Posterior vena cava (tissue), 2 donors: ENCODE results near the gene ATP1A4. TPM values are rescaled to one million over a fixed set of nuclear protein-coding genes. Genes with fewer than 3 reads are reported as not detected.
"Not testable (repeated sequence)": the region's sequence is repeated elsewhere in the genome, so short reads cannot be mapped to it uniquely, and the experiment has no call there.

Source experiments
- DNase-seq: peaks from one replicate; pipeline ENCODE4 v3.0.0-alpha.2; 2020; ENCODE audit warnings: low spot score
- intact Hi-C, 2 donors: fragments of 100-400 bp; cut with DNase I; formaldehyde crosslinking; loops; one replicate each; pipeline versions ENCODE4 v1.14.1 to v1.14.2; 2022 to 2023
- long read RNA-seq, 2 donors: library from polyadenylated mRNA; unstranded; transcript quantifications; one replicate each; pipeline ENCODE4 v2.0.0, GENCODE V29; 2020 to 2021
- total RNA-seq, 2 donors: library from RNA; stranded (reverse); fragmentation: NEBNext Ultra II Directional; extraction: Animal tissue kit (Norgen Biotek cat#: 25700); gene quantifications; one replicate each; pipeline ENCODE4 v1.2.1, GENCODE V29; 2021
- donor health status: DM: yes; HTN: yes; CAD: no.
- donor health status: DM: yes; HTN: yes; CAD: no.

The ATP1A4 gene
- total RNA-seq, result not detected
- long read RNA-seq, donor 1, result 0 reads
- long read RNA-seq, donor 2, result 0 reads

GRCh38 chr1:160151303-160151702 is at the start of gene ATP1A4:
TSS of gene ATP1A4 (plus strand) at chr1:160151603. CDS start at chr1:160152041, 438 bp downstream.
- DNase-seq, result no peak
- intact Hi-C loops, result no loop called here

- no peak for DNase-seq
- intact Hi-C loops, result loop anchor here (10.0 kb wide), 3 partner anchors 93 to 153 kb away; partner anchors contain the start of gene CASQ1 (in 2 of the 2)
These were observed 49.5 kb upstream of the ATP1A4 start for GRCh38 chr1:160101717-160102522.

- intact Hi-C loops, result loop anchor here (10.0 kb wide), 3 partner anchors 91 to 151 kb away; partner anchors contain the start of gene CASQ1 (in 2 of the 2)
These were observed 47.6 kb upstream of the ATP1A4 start for GRCh38 chr1:160103658-160104408.

GRCh38 chr1:160104486-160104885 is 46.9 kb upstream of the ATP1A4 start:
- intact Hi-C loops, result loop anchor here (10.0 kb wide), 3 partner anchors 90 to 150 kb away; partner anchors contain the start of gene CASQ1 (in 2 of the 2)

More at GRCh38 chr1:160103658-160104408, 47.6 kb upstream of the ATP1A4 start:
- DNase-seq, result no peak

GRCh38 chr1:160105155-160105554 is 46.2 kb upstream of the ATP1A4 start:
- no peak for DNase-seq
- intact Hi-C loops, result loop anchor here (10.0 kb wide), 3 partner anchors 90 to 150 kb away; partner anchors contain the start of gene CASQ1 (in 2 of the 2)

More at GRCh38 chr1:160104486-160104885, 46.9 kb upstream of the ATP1A4 start:
- no peak for DNase-seq

- intact Hi-C loops, result loop anchor here (10.0 kb wide), 3 partner anchors 87 to 147 kb away; partner anchors contain the start of gene CASQ1 (in 2 of the 2)
- no peak for DNase-seq
These were observed 43.9 kb upstream of the ATP1A4 start for GRCh38 chr1:160107512-160107911.

GRCh38 chr1:160108888-160109662 is 42.3 kb upstream of the ATP1A4 start:
- intact Hi-C loops, result loop anchor here (10.0 kb wide), 3 partner anchors 86 to 146 kb away; partner anchors contain the start of gene CASQ1 (in 2 of the 2)
- DNase-seq, result no peak

DNA sequence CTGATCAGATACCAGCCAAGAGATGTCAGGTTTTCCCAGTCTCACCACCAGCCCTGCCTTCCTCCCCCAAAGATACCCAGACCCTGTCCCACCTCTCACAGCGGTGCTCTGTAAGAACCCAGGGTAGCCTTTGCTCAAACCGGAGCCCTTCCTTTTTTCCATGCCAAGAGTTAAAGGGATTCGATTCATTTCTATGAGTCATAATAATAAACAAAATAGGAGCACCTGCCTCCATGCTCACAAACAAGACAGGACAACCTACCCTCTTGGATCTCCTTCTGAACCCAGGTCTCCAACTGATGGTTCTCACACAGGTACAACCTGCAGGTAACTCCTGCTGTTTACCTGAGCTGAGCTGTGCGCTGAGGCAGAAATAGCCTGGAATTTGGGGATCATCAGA is 41.7 kb upstream of the ATP1A4 start:
- intact Hi-C loops, result loop anchor here (10.0 kb wide), 3 partner anchors 85 to 145 kb away; partner anchors contain the start of gene CASQ1 (in 2 of the 2)

GRCh38 chr1:160111462-160111861 is 39.9 kb upstream of the ATP1A4 start:
- intact Hi-C loops, DNase-seq: not testable (repeated sequence)

More for the DNA sequence above, 41.7 kb upstream of the ATP1A4 start:
- no peak for DNase-seq

DNA sequence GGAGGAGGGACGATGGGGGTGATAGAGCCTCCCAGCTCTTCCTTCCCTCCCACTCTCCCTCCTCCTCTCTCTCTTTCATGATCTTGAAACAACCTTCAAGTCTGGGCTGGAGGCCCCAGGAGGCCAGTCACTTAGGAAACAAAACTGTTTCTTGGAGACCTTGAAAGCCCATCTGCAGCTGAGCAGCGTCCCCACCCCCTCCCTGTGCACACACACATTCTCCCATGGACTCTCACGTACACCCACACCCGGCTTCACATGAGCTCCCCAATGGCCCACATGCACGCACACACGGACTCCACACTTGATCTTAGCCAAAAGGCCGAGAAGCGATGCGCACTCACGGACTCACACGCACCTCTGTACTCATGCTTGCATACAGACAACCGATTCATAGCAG is 39.0 kb upstream of the ATP1A4 start:
- no peak for DNase-seq
- intact Hi-C loops, result no loop called here

- intact Hi-C loops, result no loop called here
These were observed 38.0 kb upstream of the ATP1A4 start for GRCh38 chr1:160113407-160113806.

GRCh38 chr1:160114085-160114484 is 37.3 kb upstream of the ATP1A4 start:
- no peak for DNase-seq
- intact Hi-C loops, result no loop called here

More at GRCh38 chr1:160113407-160113806, 38.0 kb upstream of the ATP1A4 start:
- no peak for DNase-seq

GRCh38 chr1:160115545-160116282 is 35.7 kb upstream of the ATP1A4 start, which contains the start of gene ATP1A2:
TSS of gene ATP1A2 (plus strand) at chr1:160115759. CDS start at chr1:160115862, 103 bp downstream.
- DNase-seq, result no peak
- intact Hi-C loops, result no loop called here

DNA sequence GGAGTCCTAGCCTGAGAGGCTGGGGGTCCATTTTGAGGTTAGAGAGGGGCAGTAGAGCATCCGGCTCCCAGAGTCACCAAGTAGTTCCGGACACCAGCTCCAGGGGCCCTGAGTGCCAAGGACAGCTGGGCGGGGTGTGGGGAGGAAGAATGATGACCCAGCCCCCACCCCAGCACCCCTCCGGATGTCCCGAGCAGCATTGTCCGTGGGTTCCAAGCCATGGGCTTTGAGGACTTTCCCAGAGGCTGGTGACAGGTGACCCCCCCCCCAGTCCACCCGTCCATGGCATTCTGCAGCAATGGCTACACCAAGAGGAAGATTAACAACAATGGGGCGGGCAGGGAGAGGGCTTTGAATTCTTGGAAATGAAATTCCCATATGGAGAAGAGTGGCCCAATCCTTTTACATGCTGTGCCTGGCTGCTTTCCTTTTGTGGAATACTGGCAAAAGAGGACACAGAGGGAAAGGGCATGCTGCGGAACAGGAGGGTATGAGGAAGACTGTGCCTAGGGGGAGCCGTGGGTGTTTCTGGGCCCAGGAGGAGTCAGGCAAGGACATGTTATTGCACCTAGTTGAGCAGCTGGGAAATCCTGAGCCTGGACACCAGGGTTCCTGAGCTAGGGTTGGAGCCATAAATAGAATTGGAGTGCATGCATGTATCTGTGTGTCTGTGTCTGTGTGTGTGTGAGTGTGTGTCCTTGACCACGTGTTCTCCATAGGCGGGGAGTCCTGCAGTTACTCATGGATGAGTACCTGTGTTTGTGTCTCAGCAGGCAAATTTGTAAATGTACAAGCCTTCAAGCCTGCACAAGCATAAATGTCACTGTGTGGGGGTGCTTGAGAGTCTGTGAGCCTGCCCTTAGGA is 34.9 kb upstream of the ATP1A4 start:
- DNase-seq, result no peak
- intact Hi-C loops, result no loop called here

DNA sequence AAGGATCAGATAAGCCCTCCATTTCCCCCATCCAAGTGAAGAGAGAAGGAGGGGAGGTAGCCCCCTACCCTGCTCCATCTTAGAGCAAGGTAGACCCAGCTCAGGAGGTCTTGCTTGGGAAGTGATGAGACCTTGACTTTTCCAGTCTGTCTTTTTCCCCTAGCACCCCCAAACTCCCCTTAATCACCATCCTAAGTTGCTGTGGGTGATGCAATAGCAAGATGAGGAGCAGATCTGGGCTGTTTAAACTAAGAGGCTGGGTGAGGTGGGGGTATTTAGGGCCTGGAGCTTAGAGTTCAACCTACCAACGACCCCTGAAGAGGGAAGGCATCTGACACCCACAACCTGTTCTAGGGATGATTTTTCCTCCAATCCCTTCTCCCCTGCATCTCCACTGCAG is 34.1 kb upstream of the ATP1A4 start:
- DNase-seq, result no peak
- intact Hi-C loops, result no loop called here

- intact Hi-C loops, result no loop called here
- no peak for DNase-seq
These were observed 33.7 kb upstream of the ATP1A4 start for GRCh38 chr1:160117709-160118183.

- intact Hi-C loops, result no loop called here
- DNase-seq, result no peak
These were observed 32.5 kb upstream of the ATP1A4 start for GRCh38 chr1:160118928-160119327.
